Measurements from ENCODE around the gene SV2A. TPM values are rescaled to one million over a fixed set of nuclear protein-coding genes. Genes with fewer than 3 reads are reported as not detected.

SV2A gene
- total RNA-seq, 3 donors from 2014 or later: 0.32 to 3.6 (median 2.2) TPM

- intact Hi-C loops (cut with DNase I; ENCODE audit: low total_unique reads): no loop called here
- Histone ChIP-seq H3K27me3 (no peaks in the 10 kb centered on the region), H3K4me1 (no peaks in the 10 kb centered on the region), H3K4me3 (peak overlapping the region in 2 of 3 donors; percentile 60 to 75), H3K36me3 (no peaks in the 10 kb centered on the region), H3K9me3 (no peaks in the 10 kb centered on the region), H3K27ac (no peak overlapping the region)
- DNase-seq (ENCODE audit: low spot score in 2 of 2): no peak
- TF ChIP-seq, protein P1, sequence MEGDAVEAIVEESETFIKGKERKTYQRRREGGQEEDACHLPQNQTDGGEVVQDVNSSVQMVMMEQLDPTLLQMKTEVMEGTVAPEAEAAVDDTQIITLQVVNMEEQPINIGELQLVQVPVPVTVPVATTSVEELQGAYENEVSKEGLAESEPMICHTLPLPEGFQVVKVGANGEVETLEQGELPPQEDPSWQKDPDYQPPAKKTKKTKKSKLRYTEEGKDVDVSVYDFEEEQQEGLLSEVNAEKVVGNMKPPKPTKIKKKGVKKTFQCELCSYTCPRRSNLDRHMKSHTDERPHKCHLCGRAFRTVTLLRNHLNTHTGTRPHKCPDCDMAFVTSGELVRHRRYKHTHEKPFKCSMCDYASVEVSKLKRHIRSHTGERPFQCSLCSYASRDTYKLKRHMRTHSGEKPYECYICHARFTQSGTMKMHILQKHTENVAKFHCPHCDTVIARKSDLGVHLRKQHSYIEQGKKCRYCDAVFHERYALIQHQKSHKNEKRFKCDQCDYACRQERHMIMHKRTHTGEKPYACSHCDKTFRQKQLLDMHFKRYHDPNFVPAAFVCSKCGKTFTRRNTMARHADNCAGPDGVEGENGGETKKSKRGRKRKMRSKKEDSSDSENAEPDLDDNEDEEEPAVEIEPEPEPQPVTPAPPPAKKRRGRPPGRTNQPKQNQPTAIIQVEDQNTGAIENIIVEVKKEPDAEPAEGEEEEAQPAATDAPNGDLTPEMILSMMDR (IDR thresholded peaks at IDR 0.05): no peak
- TF ChIP-seq POLR2A (IDR thresholded peaks at IDR 0.05) (no peak), POLR2AphosphoS5 (IDR thresholded peaks at IDR 0.05) (no peak)
Measured at GRCh38 chr1:149916193-149916897, 1.3 kb downstream of the SV2A start.

DNA sequence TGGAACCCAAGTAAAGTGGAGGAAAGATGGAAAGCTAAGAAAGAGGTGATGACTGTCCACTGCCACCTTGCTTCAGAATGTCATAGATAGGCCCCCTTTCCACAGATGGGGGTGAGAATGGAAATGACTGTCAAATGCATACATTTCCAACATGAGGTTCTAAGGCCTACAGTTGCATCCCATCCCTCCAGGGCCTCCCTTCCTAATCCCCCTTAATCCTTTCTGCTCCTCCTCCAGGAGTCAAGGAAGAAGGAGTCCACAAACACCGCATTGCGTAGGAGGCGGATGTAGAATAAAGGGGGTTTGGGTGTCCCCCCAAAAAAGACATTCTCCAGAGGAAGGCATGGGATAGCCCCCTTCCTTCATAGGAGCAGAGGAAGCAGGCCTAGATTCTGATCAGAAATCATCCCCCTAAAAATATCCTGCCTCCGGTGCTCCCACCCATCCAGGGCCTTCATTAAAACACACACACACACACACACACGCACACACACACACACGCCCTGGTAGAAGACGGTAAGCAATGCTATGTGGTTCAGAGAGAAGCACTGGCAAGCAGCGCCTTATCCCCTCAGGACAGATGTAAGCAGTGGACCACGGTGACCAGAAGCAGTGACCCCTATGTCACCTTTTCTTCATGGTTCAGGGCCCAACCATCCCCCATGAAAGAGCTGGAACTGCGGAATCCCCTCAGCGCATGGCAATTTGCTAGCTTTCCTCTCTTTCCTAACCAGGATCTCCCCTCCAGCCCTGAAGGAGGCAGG, 2.0 kb downstream of the SV2A start:
- no peak overlapping the region for H3K4me3 ChIP-seq
- no peaks in the 10 kb centered on the region for H3K4me1 ChIP-seq
- no peak for DNase-seq (ENCODE audit: low spot score in 2 of 2)
- TF ChIP-seq POLR2AphosphoS5 (IDR thresholded peaks at IDR 0.05): no peak
- TF ChIP-seq POLR2A (IDR thresholded peaks at IDR 0.05): no peak
- TF ChIP-seq, protein P1 (IDR thresholded peaks at IDR 0.05): no peak
- no peaks in the 10 kb centered on the region for H3K36me3 ChIP-seq
- no peaks in the 10 kb centered on the region for H3K9me3 ChIP-seq
- H3K27me3 ChIP-seq: no peaks in the 10 kb centered on the region
- no peak overlapping the region for H3K27ac ChIP-seq
- intact Hi-C loops (cut with DNase I; ENCODE audit: low total_unique reads): no loop called here

GRCh38 chr1:149914545-149914944, 3.1 kb downstream of the SV2A start:
- H3K36me3 ChIP-seq: no peaks in the 10 kb centered on the region
- DNase-seq (ENCODE audit: low spot score in 2 of 2): no peak
- H3K4me3 ChIP-seq: no peak overlapping the region
- TF ChIP-seq, protein P1 (IDR thresholded peaks at IDR 0.05): no peak
- TF ChIP-seq POLR2AphosphoS5 (IDR thresholded peaks at IDR 0.05): no peak
- TF ChIP-seq POLR2A (IDR thresholded peaks at IDR 0.05): no peak
- H3K27me3 ChIP-seq: no peaks in the 10 kb centered on the region
- no peaks in the 10 kb centered on the region for H3K9me3 ChIP-seq
- H3K27ac ChIP-seq: no peak overlapping the region
- H3K4me1 ChIP-seq: no peaks in the 10 kb centered on the region
- intact Hi-C loops (cut with DNase I; ENCODE audit: low total_unique reads): no loop called here

DNA sequence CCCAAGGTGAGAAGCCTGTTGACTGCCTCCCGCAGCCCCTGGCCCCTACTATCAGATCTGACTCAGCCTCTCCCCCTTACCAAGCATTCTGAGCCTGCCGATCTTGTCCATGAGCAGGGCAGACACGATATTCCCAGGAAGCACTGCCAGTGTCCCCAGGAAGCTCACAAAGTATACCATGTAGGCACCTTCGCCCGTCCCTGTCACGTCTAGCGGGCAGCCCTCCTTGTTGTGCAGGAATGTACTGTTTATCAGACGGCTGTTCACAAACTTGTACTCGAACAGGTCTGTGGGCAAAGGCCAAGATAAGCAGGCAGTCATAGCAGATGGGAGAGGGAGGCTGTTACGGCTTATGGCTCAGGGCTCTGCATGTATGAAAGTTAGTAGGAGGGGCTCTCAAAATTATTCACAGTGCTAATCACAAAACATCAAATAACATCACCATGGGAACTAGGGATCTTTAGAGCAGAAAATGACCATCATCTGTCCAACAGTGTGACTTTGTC, 11.0 kb downstream of the SV2A start:
- Histone ChIP-seq H3K4me3 (no peak overlapping the region), H3K9me3 (no peaks in the 10 kb centered on the region), H3K27me3 (no peaks in the 10 kb centered on the region), H3K4me1 (no peaks in the 10 kb centered on the region), H3K27ac (no peak overlapping the region), H3K36me3 (no peaks in the 10 kb centered on the region)
- intact Hi-C loops (cut with DNase I; ENCODE audit: low total_unique reads): no loop called here
- DNase-seq (ENCODE audit: low spot score in 2 of 2): no peak
- TF ChIP-seq, protein P1 (IDR thresholded peaks at IDR 0.05): no peak
- TF ChIP-seq POLR2A (IDR thresholded peaks at IDR 0.05) (no peak), POLR2AphosphoS5 (IDR thresholded peaks at IDR 0.05) (no peak)
